K562 (cell line): Measurements from ENCODE around the gene SMG6. TPM values are rescaled to one million over a fixed set of nuclear protein-coding genes. Genes with fewer than 3 reads are reported as not detected.
A peak's percentile ranks its signal among the peaks of the same experiment; 100 is the strongest.

Experiments
- BCL6 ChIP-seq: fragments of 250-450 bp; sonication (Bioruptor Pico); IDR thresholded peaks from 2 replicates; pipeline ENCODE4 v1.4.0; 2020
- BRD9 ChIP-seq: fragments of 450-650 bp; IDR thresholded peaks from 2 replicates; pipeline ENCODE4 v1.6.1; 2018; ENCODE audit warnings: low read depth; ENCODE audit not compliant: partially characterized antibody
- CBFA2T2 ChIP-seq: fragments of 450-650 bp; conservative IDR thresholded peaks from 2 replicates; pipeline ENCODE4 v1.6.1; 2017; ENCODE audit warnings: mild to moderate bottlenecking
- CBFA2T3 ChIP-seq: fragments of 450-650 bp; IDR thresholded peaks from 2 replicates; pipeline ENCODE4 v1.6.1; 2017
- FOS ChIP-seq: IDR thresholded peaks from 3 replicates; pipeline ENCODE4 v1.6.1; 2011; ENCODE audit not compliant: insufficient read length; ENCODE audit errors: extremely low read depth
- FOSL1 ChIP-seq: fragments of 200-800 bp; sonication (Bioruptor generic); conservative IDR thresholded peaks from 2 replicates; pipeline ENCODE4 v1.6.1; 2016; ENCODE audit warnings: missing genetic modification characterization, missing compliant biosample characterization
- FOXA1 ChIP-seq: fragments of 450-650 bp; IDR thresholded peaks from 2 replicates; pipeline ENCODE4 v1.6.1; 2016; ENCODE audit warnings: mild to moderate bottlenecking, borderline replicate concordance
- FOXP1 ChIP-seq: sonication (generic); formaldehyde crosslinking; IDR thresholded peaks from 2 replicates; pipeline ENCODE4 v1.8.0; 2022; ENCODE audit warnings: mild to moderate bottlenecking, missing genetic modification reagents
- FOXP4 ChIP-seq: sonication (generic); formaldehyde crosslinking; IDR thresholded peaks from 2 replicates; pipeline ENCODE4 v1.8.0; 2022; ENCODE audit warnings: mild to moderate bottlenecking, missing genetic modification reagents, borderline replicate concordance
- JUND ChIP-seq, 2 experiments: IDR thresholded peaks; 2 replicates in 1 of 2; 3 replicates in 1 of 2; pipeline ENCODE4 v1.6.1; 2011; ENCODE audit warnings: borderline replicate concordance in 2 of 2, low read depth in 2 of 2, low read length in 2 of 2, improper control_type of control experiment in 1 of 2, missing biosample characterization in 1 of 2, missing genetic modification characterization in 1 of 2, missing genetic modification reagents in 1 of 2
- MAFF ChIP-seq: IDR thresholded peaks from 2 replicates; pipeline ENCODE4 v1.6.1; 2012; ENCODE audit warnings: low read length, improper control_type of control experiment
- MCM5 ChIP-seq: fragments of 450-650 bp; IDR thresholded peaks from 2 replicates; pipeline ENCODE4 v1.6.1; 2016; ENCODE audit warnings: low read depth
- MEIS2 ChIP-seq: fragments of 450-650 bp; IDR thresholded peaks from 2 replicates; pipeline ENCODE4 v1.6.1; 2014; ENCODE audit warnings: mild to moderate bottlenecking; ENCODE audit not compliant: partially characterized antibody
- NFE2 ChIP-seq: IDR thresholded peaks from 2 replicates; pipeline ENCODE4 v1.6.1; 2014; ENCODE audit warnings: antibody characterized with exemption, low read depth
- NR2C2 ChIP-seq, 2 experiments: fragments of 200-800 bp in 1 of 2; sonication (Bioruptor generic) in 1 of 2; sonication (generic) in 1 of 2; formaldehyde crosslinking in 1 of 2; IDR thresholded peaks; 2 replicates each; pipeline versions ENCODE4 v1.6.1 to v1.8.0; 2016 to 2022; ENCODE audit warnings: mild to moderate bottlenecking in 1 of 2, missing compliant biosample characterization in 1 of 2, missing genetic modification characterization in 1 of 2, missing genetic modification reagents in 1 of 2
- PKNOX1 ChIP-seq: fragments of 450-650 bp; IDR thresholded peaks from 2 replicates; pipeline ENCODE4 v1.6.1; 2016
- POLR3G ChIP-seq: IDR thresholded peaks from 2 replicates; pipeline ENCODE4 v1.6.1; 2011; ENCODE audit not compliant: insufficient read length, insufficient replicate concordance; ENCODE audit errors: extremely low read depth
- POU5F1 ChIP-seq: fragments of 150-350 bp; IDR thresholded peaks from 2 replicates; pipeline ENCODE4 v1.6.1; 2014; ENCODE audit warnings: borderline replicate concordance, low read length, low read depth, mild to moderate bottlenecking; ENCODE audit not compliant: partially characterized antibody
- PYGO2 ChIP-seq: fragments of 450-650 bp; IDR thresholded peaks from 2 replicates; pipeline ENCODE4 v1.6.1; 2016; ENCODE audit warnings: mild to moderate bottlenecking, missing genetic modification characterization, moderate library complexity, missing compliant biosample characterization
- RHOXF2B ChIP-seq: fragments of 250-450 bp; sonication (Bioruptor Pico); conservative IDR thresholded peaks from 2 replicates; pipeline ENCODE4 v1.5.1; 2021
- SMARCA5 ChIP-seq: fragments of 450-650 bp; IDR thresholded peaks from 2 replicates; pipeline ENCODE4 v1.6.1; 2016
- TAL1 ChIP-seq: fragments of 450-650 bp; IDR thresholded peaks from 2 replicates; pipeline ENCODE4 v1.6.1; 2016; ENCODE audit warnings: mild to moderate bottlenecking
- TFAM ChIP-seq: fragments of 250-450 bp; sonication (Bioruptor Pico); conservative IDR thresholded peaks from 2 replicates; pipeline ENCODE4 v1.5.0; 2021; ENCODE audit warnings: mild to moderate bottlenecking, moderate library complexity
- ZFPM2 ChIP-seq: fragments of 250-450 bp; sonication (Bioruptor Pico); IDR thresholded peaks from 2 replicates; pipeline ENCODE4 v1.5.1; 2022; ENCODE audit warnings: mild to moderate bottlenecking
- ZNF165 ChIP-seq: fragments of 250-450 bp; sonication (Bioruptor Pico); IDR thresholded peaks from 2 replicates; pipeline ENCODE4 v1.4.0; 2020; ENCODE audit warnings: borderline replicate concordance
- ZNF584 ChIP-seq: fragments of 200-800 bp; sonication (Bioruptor generic); IDR thresholded peaks from 2 replicates; pipeline ENCODE4 v1.6.1; 2016; ENCODE audit warnings: low read depth, mild to moderate bottlenecking, missing genetic modification characterization, missing compliant biosample characterization
- ZNF586 ChIP-seq: fragments of 450-650 bp; formaldehyde crosslinking; conservative IDR thresholded peaks from 2 replicates; pipeline ENCODE4 v1.4.0; 2020; ENCODE audit warnings: mild to moderate bottlenecking, moderate library complexity
- ZNF707 ChIP-seq: fragments of 250-450 bp; sonication (Bioruptor Pico); conservative IDR thresholded peaks from 2 replicates; pipeline ENCODE4 v1.8.0; 2022; ENCODE audit warnings: inconsistent platforms, mild to moderate bottlenecking, moderate library complexity
- polyA plus RNA-seq, 8 experiments: library from polyadenylated mRNA; depleted of rRNA in 4 of 8; stranded (reverse) in 5 of 8; unstranded in 3 of 8; fragments of >200 nt; fragmentation: Nextera tagmentation in 2 of 8; fragmentation: Illumina TruSeq in 1 of 8; extraction: Ambion mirVana in 2 of 8; extraction: Trizol in 1 of 8; gene quantifications; 2 replicates each; pipeline versions ENCODE4 v1.2.1 to v1.2.3, GENCODE V29; 2011 to 2014; ENCODE audit warnings: inconsistent platforms in 1 of 8, missing spikeins in 1 of 8
- total RNA-seq, 7 experiments: library from RNA; depleted of rRNA in 6 of 7; stranded (reverse); fragments of >200 nt in 6 of 7; fragmentation: Illumina TruSeq in 2 of 7; extraction: Trizol in 2 of 7; gene quantifications; 2 replicates each; pipeline versions ENCODE4 v1.2.1 to v1.2.3, GENCODE V29; 2011 to 2021; ENCODE audit warnings: low replicate concordance in 1 of 7

The SMG6 gene
- total and polyA plus RNA-seq, 9 of the 15 experiments (the other 6 are each of a cell fraction or from before 2014, with no cell fraction given): 0.44 to 13.9 (median 6.0) TPM

- TF ChIP-seq FOXP4 (CRISPR knock-in tag) (no peak), FOS (no peak), PKNOX1 (peak; percentile 74), CBFA2T3 (peak; percentile 34; the same call in 1 of the 2 replicates), SMARCA5 (no peak), FOXA1 (no peak), CBFA2T2 (0 out of 2 replicates have a peak, but pooled peaks have one; percentile 9), ZNF584 (CRISPR knock-in tag) (no peak), ZNF586 (no peak), FOSL1 (0 out of 2 replicates have a peak, but pooled peaks have one; percentile 24), TFAM (CRISPR knock-in tag) (no peak), TAL1 (0 out of 2 replicates have a peak, but pooled peaks have one; percentile 7), MEIS2 (peak; percentile 46), POLR3G (no peak), FOXP1 (CRISPR knock-in tag) (no peak), ZNF707 (CRISPR knock-in tag) (no peak), RHOXF2B (CRISPR knock-in tag) (no peak), BCL6 (CRISPR knock-in tag) (no peak), ZFPM2 (CRISPR knock-in tag) (no peak), MAFF (no peak), MCM5 (no peak), POU5F1 (no peak), JUND (IDR thresholded peaks at IDR 0.05; ENCODE audit: borderline replicate concordance, low read depth, low read length) (no peak), JUND (tag; IDR thresholded peaks at IDR 0.05; ENCODE audit: borderline replicate concordance, low read depth, low read length) (peak; percentile 27; the same call in 1 of the 3 replicates), ZNF165 (no peak), NFE2 (0 out of 2 replicates have a peak, but pooled peaks have one; percentile 24), BRD9 (no peak), PYGO2 (tag) (no peak), NR2C2 (CRISPR knock-in tag; IDR thresholded peaks at IDR 0.05) (no peak), NR2C2 (tag; IDR thresholded peaks at IDR 0.05) (no peak)
These were observed 166.1 kb downstream of the SMG6 start (continued) for GRCh38 chr17:2137342-2138098.
